ENCODE data around the gene C2orf42.
"Not testable (repeated sequence)": the region's sequence is repeated elsewhere in the genome, so short reads cannot be mapped to it uniquely, and the experiment has no call there.

The C2orf42 gene

DNA sequence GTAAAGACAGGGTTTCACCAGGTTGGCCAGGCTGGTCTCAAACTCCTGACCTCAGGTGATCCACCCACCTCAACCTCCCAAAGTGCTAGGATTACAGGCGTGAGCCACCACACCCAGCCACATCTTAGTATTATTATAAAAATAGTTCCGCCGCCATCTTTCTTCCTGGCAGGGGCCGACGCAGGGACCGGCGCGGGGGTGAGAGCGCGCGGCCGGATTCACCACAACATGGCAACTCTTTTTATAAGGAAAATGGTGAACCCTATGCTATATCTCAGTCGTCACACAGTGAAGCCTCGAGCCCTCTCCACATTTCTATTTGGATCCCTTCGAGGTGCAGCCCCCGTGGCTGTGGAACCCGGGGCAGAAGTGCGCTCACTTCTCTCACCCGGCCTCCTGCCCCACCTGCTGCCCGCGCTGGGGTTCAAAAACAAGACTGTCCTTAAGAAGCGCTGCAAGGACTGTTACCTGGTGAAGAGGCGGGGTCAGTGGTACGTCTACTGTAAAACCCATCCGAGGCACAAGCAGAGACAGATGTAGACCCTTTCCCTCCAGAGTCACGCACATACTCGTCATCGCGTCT is 88.4 kb downstream of the C2orf42 start:
- not testable (repeated sequence) for DNase-seq (ENCODE audit: low spot score)

- DNase-seq (ENCODE audit: low spot score), result not testable (repeated sequence)
These were observed 89.1 kb downstream of the C2orf42 start for GRCh38 chr2:70101686-70102085.

DNA sequence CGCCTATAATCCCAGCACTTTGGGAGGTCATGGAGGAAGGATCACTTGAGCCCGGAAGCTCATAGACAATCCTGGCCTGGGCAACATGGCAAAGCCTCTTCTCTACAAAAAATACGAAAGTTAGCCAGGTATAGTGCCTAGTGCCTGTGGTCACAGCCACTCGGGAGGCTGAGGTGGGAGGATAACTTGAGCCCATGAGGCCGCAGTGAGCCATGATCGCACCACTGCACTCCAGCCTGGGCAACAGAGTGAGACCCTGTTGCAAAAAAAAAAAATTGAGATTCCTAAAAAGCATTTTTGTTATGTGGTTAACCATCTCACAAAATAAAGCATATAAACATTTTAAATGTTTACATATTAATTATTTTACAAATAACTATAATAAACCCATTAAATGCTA is 89.6 kb downstream of the C2orf42 start:
- no peak for DNase-seq (ENCODE audit: low spot score)

All from germinal center (tissue), 1 donor.